HG02798 (cell line): Measurements from ENCODE around the gene KLRF1.

ENCODE experiments used
- ATAC-seq: cut with Tn5 transposase; IDR thresholded peaks from one replicate; pipeline ENCODE4 v1.9.1; 2021; ENCODE audit warnings: mild to moderate bottlenecking; ENCODE audit not compliant: unreplicated experiment, poor library complexity

The KLRF1 gene, protein sequence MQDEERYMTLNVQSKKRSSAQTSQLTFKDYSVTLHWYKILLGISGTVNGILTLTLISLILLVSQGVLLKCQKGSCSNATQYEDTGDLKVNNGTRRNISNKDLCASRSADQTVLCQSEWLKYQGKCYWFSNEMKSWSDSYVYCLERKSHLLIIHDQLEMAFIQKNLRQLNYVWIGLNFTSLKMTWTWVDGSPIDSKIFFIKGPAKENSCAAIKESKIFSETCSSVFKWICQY

DNA sequence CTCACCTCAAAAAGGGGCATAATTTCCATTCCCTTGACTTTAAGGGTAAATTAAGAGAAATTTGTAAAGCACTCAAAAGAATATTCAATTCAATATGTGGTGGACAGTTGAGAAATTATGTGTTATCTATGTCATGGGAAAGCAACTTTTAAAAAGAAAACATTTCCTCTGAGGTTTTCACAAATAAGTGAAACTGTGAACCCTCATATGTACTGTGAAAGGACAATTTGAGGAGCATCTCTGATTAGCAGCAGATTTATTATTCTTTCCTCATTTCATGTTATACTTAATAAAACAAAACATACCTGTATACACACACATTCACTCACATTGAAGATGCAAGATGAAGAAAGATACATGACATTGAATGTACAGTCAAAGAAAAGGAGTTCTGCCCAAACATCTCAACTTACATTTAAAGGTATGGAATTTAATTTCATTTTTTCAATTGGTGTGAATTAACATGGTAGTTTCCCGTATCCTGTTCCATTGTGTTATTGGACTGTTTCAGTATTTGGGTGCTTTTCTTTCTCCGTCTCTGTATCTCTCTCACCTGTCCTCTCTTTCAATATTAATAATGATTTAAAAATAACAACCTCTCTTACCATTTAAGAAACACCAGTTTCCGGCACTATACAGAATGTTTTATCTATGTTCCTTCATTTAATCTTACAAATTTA lies at the start of gene KLRF1:
TSS of gene KLRF1 (plus strand) at position 273 of the 680 bp plus-strand sequence. CDS start at position 337, 64 bp downstream.
- ATAC-seq: no peak

DNA sequence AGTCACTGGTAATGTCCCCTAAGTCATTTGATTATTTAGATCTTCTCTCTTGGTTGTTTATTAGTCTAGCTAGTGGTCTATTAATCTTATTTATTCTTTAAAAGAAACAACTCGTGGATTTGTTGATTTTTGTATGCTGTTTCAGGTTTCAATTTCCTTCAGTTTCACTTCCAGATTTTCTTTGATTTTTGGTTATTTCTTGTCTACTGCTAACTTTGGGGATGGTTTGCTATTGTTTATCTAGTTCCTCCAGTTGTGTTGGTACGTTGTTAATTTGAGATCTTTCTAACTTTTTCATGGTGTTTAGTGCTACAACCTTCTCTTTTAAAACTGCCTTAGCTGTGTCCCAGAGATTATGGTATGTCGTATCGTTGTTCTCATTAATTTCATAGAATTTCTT lies 48.1 kb upstream of the KLRF1 start:
- ATAC-seq: no peak

GRCh38 chr12:9781360-9781759 lies 45.9 kb upstream of the KLRF1 start:
- no peak for ATAC-seq

DNA sequence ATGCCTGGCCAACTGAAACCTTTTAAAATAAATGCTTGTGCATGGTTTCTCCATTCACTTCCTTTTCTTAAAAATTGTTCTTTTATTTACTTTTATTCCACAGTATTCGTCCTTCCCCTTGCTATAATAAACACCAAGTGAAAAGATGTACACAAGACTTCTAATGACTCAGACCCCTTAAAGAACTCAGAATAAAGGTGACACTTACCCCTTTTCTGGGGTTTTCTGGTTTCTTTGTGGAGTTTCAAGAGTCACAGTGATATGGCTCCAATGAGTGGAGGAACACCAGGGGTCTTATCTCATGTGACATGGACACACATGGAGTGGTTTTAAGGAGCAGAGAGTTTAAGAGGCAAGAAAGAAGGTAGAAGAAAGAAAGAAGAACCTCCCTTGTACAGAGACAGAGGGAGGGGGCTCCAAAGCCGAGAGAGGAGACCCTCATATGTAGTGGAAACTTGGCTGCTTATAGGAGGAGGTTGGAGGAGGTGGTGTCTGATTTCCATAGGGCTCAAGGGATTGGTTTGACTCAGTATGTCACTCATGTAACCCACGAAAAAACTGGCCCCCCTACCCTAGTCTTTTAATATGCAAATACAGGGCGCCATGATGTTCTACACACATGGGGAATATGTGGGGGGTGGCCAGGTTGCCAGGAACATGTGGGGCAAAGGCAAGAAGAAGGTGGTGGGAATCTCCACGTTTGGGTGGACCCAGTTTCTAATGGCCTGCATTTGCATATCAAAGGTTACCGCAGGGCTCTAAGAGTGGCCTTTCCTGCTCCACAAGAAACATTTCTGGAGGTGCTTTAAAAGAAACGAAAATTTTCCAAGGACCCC lies 44.5 kb upstream of the KLRF1 start:
- ATAC-seq: no peak

DNA sequence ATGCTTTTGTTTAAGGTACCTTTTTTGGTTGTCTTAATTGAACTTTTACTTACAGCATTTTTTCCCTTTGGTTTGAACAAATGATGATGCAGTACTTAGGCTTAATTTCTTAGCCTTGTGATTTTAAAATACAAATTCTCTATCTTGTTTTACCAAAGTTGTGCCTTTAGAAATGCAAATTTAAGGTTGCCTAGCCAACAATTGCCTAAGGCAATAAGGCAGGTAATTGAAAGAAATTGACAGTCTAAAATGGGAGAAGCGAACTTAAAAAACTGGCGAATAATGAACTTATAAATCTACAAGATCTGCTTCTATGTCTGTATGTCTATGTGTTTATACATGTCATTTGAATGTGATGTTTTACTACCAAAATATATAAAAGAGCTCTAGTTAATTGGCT lies 43.0 kb upstream of the KLRF1 start:
- ATAC-seq: no peak

DNA sequence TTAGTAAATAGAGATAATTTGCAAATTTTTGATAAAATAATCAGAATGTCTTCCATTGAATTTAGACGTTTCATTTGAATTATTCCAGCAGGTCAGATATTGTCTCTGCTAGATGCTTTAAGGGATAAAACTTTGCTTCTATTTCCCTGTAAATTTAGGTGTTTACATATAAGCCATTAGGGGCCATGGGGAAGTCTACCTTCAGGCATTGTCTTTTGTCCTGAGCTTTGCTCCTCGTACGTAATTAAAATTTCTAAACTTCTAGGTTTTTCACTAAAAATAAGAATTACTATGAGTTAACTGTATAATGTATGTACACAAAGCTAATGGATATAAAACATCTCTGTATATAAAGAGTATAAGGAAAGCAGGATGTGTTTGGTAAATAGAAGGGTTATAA lies 42.5 kb upstream of the KLRF1 start:
- ATAC-seq: no peak

- no peak for ATAC-seq
Observed at GRCh38 chr12:9786726-9787717, 40.3 kb upstream of the KLRF1 start.

- ATAC-seq: no peak
Observed at GRCh38 chr12:9792185-9792900, 34.9 kb upstream of the KLRF1 start.

GRCh38 chr12:9792961-9793617 lies 34.2 kb upstream of the KLRF1 start:
- no peak for ATAC-seq

- ATAC-seq: no peak
Observed at GRCh38 chr12:9793779-9794395, 33.4 kb upstream of the KLRF1 start.

DNA sequence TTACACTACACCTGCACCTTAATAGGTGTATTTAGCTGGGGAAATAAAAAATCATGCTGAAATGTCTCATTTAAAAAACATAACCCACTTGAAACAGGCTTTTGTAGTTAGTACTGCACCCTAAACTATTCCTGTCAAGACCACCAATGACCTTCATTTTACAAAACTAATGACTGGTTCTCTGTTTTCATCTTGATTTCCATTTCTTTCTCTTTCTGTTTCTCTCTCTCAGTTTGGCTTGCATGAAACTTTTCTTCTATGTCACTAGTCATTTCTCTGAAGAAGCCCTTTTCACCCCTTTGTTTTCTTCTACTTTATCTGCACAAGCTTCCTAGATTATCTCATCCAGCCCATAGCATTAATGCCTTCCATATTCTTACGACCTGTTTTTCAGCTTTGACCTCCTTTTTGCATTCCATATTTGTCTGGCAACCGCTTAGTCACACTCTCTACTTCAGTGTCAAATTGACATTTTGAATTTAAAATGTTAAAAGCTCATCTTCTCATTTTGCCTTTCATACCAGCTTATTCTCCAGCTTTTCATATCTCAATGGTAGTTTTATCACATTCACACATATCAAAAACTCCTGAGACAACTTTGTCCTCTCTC lies 32.7 kb upstream of the KLRF1 start:
- ATAC-seq: no peak

DNA sequence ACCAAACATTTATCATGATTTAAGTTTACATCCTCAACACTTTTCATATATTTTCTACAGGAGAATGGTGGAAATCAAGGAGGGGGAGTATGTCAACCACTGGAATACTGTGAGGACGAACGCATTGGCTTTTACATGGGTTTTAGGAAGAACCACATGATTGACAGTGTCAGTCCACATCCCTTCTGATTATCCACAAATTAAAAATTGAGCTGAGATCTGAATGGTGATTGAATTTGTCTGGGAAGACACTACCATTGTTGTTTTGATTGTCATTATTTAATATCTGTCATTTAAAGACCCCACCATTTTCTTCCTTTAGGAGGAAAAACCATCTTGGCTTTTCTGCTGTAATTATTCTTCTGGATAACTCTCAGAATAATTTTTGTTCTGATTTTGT lies 31.3 kb upstream of the KLRF1 start:
- no peak for ATAC-seq

DNA sequence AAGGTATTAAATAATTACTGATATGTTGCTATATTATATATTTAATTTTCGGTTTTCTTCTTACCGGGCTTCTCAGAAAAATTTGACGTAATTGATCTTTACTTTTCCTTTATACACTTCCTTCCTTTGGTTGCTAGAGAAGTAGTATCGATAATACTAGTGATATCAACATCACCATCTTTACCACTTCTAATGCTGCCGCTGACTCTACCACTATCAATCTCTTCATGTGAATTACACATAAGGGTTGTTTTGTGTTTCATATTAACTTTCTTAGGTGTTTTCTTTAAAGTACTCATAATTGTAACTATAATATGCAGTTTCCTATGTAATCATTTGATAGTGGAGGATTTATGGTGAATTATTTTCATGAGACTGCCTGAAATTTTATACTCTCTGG lies 30.9 kb upstream of the KLRF1 start:
- ATAC-seq: no peak

GRCh38 chr12:9796971-9797370 lies 30.3 kb upstream of the KLRF1 start:
- no peak for ATAC-seq

DNA sequence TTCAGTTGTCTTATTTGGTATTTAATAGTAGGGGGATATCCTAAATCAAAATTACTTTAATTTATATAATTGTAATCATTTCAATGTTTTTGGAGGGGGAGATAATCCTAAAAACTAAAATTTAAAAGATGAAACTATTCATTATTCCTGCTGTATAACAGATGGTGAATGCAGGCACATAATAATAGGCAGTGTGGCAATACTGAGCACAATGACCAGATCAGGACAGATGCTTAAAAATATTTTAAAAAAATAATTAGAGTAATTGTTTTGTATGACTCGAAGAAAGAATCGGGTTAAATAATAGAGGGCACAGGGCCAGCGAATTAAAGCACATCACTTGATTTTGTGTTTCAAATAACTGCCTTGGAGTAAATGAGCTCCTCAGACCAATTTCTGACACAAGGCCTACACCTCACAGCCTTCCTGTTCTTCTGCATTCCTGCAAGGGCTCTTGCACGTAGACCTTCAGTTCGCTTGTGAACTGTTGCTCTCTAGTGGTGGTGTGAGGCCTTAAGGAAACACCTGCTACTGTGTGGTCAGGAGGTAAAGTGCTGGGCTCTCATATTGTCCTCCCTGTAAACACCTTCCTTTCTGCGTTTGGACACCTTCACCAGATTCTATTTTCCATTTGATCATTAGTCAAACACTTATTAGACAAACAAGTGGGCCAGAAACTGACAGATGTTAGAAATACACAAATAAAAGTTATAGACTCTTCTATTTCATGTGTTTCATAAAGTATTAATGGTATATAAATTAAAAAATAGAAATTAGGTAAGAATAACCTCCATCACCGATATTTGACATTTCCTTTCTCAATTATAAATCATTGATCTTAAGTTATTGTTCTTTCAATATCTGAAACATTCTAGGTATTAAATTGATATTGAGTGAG lies 29.3 kb upstream of the KLRF1 start:
- ATAC-seq: peak; percentile 99

GRCh38 chr12:9799961-9800360 lies 27.3 kb upstream of the KLRF1 start:
- no peak for ATAC-seq

DNA sequence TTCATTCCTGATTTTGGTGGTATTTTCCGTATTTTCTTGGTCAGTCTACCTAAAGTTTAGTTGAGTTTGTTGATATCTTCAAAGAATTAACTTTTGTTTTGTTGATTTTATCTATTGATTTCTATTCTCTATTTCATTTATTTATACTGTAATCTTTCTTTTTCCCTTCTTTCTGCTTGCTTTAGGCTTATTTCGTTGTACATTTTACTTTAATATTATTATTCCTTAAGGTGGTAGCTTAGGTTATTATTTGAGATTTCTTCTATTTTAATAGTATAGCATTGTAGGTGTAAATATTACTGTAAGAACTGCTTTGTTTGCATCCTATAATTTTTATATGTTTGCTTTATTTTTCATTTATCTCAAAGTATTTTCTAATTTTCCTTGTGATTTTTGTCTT lies 21.4 kb upstream of the KLRF1 start:
- no peak for ATAC-seq
